Gastroesophageal sphincter (tissue), 3 donors: ENCODE data around the gene AKAP13.

Source experiments
- EP300 ChIP-seq: sonication (generic); formaldehyde crosslinking; IDR thresholded peaks from one replicate; pipeline ENCODE4 v1.6.1; 2017; ENCODE audit warnings: antibody characterized with exemption, mild to moderate bottlenecking
- POLR2A ChIP-seq, 2 donors: fragments of 450-650 bp; IDR thresholded peaks; one replicate each; pipeline ENCODE4 v1.6.1; 2017; ENCODE audit warnings: antibody characterized with exemption in 2 of 2, mild to moderate bottlenecking in 2 of 2, moderate library complexity in 1 of 2
- POLR2AphosphoS5 ChIP-seq: sonication (generic); formaldehyde crosslinking; IDR thresholded peaks from one replicate; pipeline ENCODE4 v1.6.1; 2017; ENCODE audit warnings: antibody characterized with exemption
- TF ChIP-seq, protein P1 (sequence below), 4 experiments: fragments of 200-600 bp in 2 of 4; fragments of 450-650 bp in 2 of 4; sonication (generic) in 1 of 4; IDR thresholded peaks; one replicate each; pipeline ENCODE4 v1.5.1; 2017 to 2019; ENCODE audit warnings: antibody characterized with exemption in 4 of 4, mild to moderate bottlenecking in 2 of 4, moderate library complexity in 2 of 4

DNA sequence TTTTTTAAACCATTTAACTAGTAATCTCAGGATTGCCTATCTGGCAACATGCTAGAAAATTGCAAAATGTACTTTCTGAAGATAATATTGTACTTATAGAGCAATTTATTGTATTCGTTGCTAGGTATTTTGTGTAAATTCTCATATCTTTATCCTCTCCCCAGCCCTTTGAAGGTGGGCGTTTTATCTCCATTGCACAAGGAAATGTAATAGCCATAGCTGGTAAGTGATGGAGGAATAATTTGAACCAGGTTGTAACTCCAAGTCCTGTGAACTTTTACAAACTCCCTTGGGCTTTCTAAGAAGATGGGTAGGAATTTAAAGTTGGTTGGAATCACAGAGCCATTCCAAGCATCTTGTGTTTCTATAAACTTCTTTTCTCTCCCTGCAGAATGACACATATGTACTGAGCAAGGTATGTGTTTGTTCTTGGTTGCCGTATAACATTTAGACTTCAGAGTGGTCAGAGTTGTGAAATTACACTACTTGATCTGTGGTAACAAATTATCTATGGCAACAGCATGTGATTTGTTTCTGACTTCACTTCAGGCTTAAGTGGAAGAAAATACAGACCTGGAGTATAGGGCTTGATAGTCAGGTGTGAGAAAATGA, 170.9 kb downstream of the AKAP13 start:
- TF ChIP-seq EP300, result no peak
- TF ChIP-seq, protein P1, sequence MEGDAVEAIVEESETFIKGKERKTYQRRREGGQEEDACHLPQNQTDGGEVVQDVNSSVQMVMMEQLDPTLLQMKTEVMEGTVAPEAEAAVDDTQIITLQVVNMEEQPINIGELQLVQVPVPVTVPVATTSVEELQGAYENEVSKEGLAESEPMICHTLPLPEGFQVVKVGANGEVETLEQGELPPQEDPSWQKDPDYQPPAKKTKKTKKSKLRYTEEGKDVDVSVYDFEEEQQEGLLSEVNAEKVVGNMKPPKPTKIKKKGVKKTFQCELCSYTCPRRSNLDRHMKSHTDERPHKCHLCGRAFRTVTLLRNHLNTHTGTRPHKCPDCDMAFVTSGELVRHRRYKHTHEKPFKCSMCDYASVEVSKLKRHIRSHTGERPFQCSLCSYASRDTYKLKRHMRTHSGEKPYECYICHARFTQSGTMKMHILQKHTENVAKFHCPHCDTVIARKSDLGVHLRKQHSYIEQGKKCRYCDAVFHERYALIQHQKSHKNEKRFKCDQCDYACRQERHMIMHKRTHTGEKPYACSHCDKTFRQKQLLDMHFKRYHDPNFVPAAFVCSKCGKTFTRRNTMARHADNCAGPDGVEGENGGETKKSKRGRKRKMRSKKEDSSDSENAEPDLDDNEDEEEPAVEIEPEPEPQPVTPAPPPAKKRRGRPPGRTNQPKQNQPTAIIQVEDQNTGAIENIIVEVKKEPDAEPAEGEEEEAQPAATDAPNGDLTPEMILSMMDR (IDR thresholded peaks at IDR 0.05), result no peak
- TF ChIP-seq POLR2A (IDR thresholded peaks at IDR 0.05), result no peak
- no peak for TF ChIP-seq POLR2AphosphoS5
